ENCODE data around the gene TFDP1. TPM values are rescaled to one million over a fixed set of nuclear protein-coding genes. Genes with fewer than 3 reads are reported as not detected.
"Not testable (repeated sequence)": the region's sequence is repeated elsewhere in the genome, so short reads cannot be mapped to it uniquely, and the experiment has no call there.

Gene TFDP1
- total RNA-seq, 1 donor from 2014 or later, result 68.1 TPM

DNA sequence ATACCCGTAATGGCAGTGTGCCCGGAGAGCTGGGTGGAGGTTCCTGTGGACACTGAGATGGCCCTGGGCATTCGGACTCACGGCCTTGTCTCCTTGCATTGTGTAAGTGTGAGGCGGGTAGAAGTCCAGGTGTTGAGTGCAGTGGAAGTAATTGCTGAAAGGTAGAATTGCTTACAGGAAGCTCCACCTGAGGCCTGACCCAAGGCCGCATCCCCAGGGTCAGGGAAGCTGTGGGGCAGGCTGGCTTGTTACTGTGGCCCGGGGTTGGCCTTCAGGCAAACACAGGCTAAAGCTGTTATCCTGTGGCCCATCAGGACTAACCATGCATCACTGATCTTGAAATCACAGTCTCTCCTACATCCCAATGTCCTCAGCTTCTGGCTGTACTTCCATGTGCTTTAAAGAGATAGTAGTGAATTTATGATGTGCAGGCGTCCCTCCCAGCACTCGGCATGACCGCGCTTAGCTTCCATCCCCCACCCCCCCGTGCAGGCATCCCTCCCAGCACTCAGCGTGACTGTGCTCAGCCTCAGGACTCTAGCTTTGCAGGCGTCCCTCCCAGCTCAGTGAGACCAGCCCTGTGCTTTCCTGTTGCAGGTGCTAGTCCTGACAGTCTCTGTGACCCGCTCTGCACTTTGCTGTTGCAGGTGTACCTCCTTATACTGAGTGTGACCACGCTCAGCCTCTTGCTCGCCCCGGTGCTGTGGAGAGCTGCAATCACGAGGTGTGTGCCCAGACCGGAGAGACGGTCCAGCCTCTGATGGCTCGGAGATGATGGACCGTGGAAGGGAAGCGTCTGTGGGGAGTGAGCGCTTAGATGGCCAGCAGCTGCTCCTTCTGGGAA lies 35.6 kb upstream of the TFDP1 start:
- DNase-seq (ENCODE audit: extremely low read depth, low read depth, low spot score), result no peak

DNA sequence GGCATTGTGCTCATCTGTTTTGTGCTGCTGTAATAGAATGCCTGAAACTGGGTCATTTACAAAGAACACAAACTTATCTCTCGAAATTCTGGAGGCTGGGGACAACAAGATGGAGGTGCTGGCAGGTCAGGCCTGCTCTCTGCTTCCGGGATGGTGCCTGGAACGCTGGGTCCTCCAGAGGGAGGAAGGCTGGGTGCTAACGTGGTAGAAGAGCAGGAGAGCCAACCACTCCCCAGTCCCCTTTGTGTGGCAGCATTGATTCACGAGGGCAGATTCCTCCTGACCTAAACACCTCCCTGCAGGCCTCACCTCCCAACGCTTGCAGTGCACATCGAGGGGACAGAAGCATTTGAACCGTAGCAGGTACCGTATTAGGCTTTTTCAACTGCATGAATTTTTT lies 34.1 kb upstream of the TFDP1 start:
- DNase-seq (ENCODE audit: extremely low read depth, low read depth, low spot score), result no peak

DNA sequence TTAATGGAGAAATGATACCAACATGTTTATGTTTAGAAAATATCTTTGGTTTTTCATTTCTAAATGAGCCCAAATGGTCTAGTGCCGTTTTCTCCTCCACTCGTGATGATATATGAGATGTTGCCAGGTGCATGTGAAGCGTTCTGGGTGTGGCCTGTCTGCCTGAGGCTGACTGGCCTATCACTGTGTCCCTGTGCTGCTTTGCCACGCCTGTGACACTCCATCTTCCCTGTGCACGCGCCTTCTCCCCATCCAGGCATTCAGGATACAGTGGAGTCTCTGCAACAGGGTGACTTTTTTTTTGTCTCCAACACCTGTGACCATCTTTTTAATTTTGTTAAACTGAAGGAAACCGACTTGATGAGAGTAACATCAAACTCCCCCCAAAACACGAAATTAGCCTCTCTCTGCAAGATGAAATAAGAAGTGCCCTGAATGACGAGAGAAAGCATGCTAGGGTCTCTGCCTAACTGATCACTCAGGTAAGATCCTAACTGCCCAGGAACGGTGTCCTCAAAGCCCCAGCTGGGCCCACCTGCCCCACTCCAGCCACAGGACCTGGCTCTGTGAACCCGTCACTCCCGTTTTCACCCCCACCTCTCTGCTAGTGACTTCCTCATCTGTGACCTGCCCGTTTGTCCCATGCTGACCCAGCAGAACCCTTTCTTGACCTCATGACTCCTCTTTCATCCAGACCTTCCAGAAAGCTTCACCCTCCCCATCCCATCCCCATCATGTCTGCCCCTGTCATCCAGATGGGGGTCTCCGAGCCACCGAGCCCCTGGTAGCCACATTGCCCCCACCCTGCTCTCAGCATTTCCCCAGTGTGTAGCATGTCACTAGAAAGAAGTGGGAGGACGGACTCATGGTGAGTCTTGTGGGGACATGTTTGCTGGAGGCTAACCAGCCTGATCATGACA lies 33.2 kb upstream of the TFDP1 start:
- no peak for DNase-seq (ENCODE audit: extremely low read depth, low read depth, low spot score)

DNA sequence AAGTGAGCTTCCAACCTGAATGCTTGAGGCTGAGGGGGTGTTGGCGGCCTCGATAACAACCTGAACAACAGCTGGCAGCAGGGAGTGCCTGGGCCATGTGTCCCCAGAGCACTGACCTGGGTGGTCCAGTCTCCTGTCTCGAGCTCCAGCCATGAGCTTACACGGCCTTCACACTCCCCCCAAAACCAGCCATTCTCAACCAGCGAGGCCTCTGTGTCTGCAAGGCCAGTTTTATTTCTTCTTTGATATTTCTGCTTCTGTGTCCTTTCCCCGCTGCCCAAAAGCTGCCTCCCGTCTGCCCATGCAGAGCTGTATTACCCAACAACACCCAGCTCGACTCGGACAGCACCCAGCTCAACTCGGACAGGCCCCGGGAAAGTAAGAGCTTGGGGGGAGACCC lies 32.5 kb upstream of the TFDP1 start:
- no peak for DNase-seq (ENCODE audit: extremely low read depth, low read depth, low spot score)

DNA sequence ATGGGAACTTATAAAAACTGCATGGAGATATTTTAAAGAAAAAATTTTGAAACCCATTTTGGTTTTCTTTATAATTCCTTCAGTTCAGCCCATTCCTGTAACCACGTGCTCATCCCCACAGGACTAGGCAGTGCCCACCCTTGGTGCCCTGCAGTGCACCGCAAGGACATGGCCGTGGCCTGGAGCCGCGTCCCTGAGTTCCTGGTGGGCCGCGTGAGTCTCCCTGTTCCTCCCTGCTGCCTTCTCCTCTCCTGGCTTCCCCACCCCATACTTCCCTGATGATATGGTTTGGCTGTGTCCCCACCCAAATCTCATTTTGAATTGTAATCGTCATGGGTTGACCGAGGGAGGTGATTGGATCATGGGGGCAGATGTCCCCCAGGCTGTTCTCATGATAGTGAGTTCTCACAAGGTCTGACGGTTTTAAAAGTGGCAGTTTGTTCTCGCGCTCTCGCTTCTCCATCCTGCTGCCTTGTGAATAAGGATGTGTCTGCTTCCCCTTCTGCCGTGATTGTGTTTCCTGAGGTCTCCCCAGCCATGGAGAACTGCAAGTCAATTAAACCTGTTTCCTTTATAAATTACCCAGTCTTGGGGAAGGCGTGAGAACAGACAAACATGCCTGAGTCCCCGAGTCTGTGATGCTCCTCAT lies 31.6 kb upstream of the TFDP1 start:
- peak; percentile 82 for DNase-seq (ENCODE audit: extremely low read depth, low read depth, low spot score)

DNA sequence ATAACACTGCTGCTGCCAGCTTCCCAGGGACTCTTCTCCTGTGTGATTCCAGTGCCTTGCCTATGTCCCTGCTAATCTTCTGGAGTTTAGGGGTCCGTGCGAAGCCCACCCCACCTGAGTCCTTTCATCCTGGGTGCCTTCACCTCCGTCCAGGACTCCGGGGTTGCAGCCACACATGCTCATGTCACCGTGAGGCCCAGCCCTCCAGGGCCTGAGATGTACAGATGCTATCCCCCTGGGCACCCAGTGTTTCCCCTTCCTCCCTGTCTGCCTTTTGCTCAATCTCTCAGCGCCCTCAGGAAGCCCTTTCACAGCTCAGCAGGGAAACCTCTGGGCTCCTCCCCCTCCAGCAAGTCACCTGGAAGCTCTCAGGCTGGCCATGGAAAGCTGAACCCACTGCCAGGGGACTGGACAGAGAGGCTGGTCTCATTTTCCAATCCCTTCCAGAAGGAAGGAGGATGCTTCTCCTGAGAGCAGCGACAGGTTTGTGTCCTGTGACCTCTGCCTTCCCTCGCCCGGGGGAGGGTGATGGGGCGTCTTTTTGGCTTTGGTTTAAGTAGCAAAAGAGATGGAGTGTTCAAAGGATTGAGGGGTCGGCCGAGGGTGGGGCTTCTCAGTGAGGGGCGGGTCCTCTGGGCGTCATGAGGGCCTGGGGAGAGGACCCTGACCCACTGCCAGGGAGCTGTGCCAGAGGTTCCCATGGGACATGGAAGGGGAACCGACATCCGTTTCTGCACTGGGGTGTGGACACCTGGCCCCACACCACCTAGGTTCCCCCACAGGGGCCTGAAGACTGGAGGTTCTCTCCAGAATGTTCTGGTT lies 30.8 kb upstream of the TFDP1 start:
- DNase-seq (ENCODE audit: extremely low read depth, low read depth, low spot score), result no peak

DNA sequence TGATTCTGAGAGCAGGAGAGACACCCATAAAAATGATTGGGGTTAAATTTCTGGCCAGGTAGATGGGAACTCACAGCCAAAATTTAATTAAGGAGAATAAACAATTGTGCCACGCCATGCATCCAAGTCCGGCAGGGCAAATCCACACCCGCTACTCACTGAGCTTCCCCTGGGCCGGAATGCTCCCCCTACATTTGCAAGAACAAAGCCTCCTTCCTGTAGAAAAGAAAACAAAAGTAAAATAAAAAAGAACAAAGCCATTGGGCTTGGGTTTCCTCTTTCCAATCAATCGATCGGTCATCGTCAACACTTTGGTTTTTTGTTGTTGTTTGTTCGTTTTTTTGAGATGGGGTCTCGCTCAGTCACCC lies 30.2 kb upstream of the TFDP1 start:
- DNase-seq (ENCODE audit: extremely low read depth, low read depth, low spot score), result no peak

DNA sequence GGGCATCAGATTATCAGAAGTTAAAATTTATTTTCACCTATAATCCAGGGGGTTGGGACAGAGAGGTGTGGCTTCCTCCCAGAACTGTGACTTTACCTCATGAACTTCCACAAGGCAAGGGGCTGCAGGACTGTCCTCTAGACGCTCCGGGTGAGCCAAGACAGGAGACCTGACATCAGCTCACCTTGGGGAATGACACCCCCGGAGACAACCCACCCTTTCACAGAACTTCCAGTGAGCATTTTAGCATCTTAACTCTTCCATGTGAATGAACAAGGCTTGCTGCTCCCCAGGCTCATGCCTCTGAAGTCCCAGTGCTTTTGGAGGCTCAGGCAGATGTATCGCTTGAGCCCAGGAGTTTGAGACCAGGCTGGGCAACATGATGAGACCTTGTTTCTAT lies 29.4 kb upstream of the TFDP1 start:
- DNase-seq (ENCODE audit: extremely low read depth, low read depth, low spot score), result no peak

DNA sequence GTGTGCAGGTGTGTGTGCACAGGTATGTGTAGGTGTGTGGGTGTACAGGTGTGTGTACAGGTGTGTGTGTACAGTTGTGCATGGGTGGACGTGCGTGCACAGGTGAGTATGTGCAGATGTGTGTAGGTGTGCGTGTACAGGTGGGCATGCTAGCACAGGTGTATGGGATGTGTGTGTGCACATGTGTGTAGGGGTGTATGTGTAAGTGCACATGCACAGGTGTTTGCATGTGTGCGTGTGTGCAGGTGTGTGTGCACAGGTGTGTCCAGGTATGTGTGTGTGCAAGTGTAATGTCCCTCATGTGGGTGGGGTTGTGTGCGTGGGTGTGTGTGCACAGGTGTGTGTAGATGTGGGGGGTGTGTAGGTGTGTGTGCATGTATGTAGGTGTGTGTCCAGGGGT lies 27.5 kb upstream of the TFDP1 start:
- DNase-seq (ENCODE audit: extremely low read depth, low read depth, low spot score), result no peak

DNA sequence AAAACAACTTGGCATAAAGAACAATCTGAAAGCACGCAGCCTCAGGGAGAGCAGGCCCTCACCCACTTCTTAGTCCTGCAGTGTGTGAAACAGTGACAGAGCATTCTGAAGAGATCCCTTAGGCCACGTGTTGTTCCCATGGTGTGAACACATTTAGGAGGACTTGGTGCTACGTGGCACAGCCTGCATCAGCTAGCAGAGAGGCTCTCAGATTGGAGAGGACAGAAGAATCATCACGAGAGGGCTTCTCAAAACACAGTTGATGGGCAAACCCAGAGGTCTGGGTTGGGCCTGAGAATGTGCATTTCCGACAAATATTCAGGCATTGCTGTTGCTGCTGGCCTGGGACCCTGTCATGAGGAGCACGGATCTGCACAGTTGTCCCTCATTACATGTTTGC lies 26.1 kb upstream of the TFDP1 start:
- DNase-seq (ENCODE audit: extremely low read depth, low read depth, low spot score), result no peak

DNA sequence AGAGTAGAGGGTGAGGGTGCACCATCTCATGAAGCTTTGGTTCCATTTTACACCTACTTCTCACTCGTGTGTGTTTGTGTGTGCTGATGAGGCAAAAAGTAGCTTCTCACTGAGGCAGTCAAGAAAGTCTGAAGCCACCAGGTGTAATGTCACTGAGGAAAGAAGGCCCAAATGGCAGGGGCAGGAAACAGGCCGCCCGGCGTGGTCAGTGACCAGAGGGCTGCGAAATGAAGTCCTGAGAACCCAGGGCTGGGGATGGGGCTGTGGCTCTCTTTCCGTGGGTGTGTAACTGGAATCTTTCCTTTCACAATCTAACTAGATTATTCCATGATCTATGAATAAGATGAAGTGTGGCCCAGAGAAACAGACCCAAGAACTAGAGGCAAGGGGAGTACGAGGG lies 25.5 kb upstream of the TFDP1 start:
- DNase-seq (ENCODE audit: extremely low read depth, low read depth, low spot score), result no peak

DNA sequence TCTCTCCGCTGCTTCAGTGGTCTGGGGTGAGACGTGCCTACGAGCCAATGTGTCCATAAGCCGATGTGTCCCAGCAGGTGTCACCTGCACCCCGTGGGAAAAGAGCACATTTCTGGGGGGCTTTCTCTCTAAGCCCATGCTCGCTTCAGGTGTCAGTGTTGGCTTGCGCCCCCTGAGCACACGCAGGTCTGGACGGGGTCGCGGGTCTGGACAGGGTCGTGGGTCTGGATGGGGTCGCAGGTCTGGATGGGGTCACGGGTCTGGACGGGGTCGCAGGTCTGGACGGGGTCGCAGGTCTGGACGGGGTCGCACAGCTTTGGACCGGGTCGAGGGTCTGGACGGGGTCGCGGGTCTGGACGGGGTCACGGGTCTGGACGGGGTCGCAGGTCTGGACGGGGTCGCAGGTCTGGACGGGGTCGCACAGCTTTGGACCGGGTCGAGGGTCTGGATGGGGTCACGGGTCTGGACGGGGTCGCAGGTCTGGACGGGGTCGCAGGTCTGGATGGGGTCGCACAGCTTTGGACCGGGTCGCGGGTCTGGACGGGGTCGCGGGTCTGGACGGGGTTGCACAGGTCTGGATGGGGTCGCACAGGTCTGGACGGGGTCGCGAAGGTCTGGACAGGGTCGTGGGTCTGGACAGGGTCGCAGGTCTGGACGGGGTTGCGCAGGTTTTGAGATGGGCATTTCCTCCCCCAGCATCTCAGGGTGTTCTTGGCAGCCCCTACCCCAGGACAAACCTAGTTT lies 24.5 kb upstream of the TFDP1 start:
- DNase-seq (ENCODE audit: extremely low read depth, low read depth, low spot score), result no peak

DNA sequence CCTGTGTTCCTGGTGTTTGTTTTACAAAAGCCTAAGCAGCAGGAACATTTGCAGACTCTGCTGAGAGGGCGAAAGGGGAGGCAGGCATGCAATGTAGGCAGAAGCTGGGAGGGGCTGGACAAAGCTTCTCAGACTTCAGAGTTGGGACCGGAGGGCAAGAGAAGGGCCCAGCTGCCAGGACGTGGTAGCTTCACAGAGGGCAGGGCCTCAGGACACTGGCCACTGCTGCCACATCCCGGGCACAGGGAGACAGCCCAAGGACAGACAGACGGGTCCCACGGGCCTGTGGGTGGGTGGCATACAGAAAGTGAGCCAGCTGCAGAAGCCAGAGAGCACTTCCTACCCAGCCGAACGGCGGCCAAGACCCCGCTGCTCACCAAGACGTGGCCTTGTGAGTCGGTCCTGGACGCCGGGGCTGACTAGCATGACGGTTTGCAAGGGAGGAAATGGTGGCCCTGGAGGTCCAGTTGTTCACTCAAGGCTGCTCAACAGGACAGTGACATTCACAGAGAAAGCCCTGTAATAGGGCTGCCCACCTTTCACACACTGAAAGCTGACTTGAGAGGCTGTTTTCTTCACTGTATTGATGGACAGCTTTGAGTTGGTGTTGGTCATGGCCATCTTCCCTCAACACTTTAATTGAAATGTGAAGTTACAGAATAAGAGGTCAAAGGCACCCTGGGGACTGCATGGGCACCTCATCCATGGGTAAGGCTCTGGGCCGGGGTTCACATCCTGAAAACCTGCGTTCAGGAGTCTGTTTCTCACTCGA lies 23.7 kb upstream of the TFDP1 start:
- DNase-seq (ENCODE audit: extremely low read depth, low read depth, low spot score), result no peak

DNA sequence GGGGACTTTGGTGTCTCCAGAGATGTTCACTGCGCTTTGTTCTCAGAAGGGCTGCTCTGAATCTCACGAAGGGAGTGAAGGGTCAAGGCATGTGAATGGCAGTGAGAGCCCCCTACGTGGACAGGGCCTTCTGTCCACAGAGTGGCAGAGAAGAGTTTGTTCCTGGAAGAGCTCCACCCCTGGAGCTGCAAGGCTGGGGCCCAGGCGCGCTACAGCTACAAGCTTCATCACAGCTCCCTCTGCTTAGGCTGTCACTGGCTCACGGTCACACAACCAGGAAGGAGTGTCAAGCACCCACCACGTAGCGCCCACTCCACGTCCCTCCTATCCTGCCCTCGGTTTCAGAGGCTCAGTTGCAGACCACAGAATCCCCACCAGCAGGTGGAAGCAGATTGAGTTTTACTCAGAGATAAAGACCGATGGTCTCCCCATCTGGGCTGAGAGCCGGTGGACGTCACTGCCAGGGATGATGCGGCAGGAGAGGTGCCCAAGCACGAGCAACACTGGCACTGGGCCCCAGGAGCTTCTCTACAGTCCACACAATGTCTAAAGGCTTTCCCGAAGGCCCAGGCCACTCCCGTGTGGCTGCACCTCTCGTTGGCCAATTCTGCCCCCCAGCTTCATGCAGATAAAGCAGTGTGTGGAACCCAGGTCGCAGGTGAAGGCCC lies 23.0 kb upstream of the TFDP1 start:
- no peak for DNase-seq (ENCODE audit: extremely low read depth, low read depth, low spot score)

DNA sequence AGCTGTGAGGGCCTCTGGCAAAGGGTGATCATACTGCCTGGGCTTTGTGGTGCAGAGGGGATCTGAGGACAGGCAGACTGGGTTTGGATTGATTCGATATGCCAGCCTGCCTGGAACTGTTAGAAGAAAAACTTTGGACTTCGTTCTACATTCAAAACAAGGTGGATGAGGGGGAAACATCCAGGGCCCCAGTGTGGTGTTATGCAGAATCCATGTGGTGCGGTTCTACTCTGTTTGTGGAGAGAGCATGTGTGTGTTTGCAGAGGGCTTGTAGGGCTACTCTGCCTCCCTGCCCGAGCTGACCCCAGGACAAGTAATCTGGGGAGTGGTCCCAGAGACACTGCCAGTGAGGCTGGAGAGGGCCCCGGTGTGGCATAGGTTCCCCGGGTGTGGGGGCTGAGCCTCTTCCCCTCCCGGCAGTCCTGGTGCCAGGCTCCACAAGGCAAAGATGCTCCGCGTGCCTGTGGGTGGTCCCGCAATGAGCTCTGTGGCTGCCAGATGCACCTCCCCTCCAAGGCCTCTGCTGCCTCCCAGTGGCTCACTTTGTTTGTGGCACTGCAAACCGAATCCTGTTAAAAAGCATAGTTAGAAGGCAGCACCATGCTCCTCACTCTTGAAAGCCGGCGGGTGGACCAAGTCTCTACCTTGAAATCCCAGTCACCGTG lies 22.3 kb upstream of the TFDP1 start:
- DNase-seq (ENCODE audit: extremely low read depth, low read depth, low spot score), result peak; percentile 23

DNA sequence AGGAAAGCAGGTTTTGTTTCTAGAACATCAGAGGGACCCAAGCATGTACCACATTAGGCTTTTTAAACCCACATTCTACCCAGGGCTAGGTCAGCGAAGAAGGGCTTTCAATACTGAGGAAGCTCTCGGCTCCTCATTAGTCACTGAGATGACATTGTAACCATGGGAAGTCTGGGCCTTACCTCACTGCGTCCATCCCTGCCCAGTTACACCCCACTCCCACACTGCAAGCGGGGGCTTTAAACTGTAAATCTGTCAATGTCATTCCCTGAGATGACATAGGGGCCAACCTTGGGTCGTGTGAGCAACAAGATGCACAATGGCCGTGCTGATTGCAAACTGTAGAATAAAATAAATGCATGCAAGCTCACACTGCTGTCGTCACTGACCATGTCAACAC lies 21.7 kb upstream of the TFDP1 start:
- DNase-seq (ENCODE audit: extremely low read depth, low read depth, low spot score), result no peak

DNA sequence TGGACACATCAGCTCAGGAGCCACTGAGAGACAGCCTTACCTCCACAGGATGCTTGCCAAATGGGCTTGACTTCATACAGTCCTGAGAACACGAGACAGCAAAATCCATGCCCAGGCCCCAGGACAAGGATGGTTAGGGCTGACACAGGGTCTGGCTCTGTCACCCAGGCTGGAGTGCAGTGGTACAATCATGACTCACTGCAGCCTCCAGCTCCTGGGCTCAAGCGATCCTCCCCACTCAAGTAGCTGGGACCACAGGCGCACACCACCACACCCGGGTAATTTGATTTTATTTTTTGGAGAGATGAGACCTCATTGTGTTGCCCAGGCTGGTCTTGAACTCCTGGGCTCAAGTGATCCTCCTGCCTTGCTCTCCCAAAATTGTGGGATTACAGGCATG lies 21.0 kb upstream of the TFDP1 start:
- not testable (repeated sequence) for DNase-seq (ENCODE audit: extremely low read depth, low read depth, low spot score)
